Loucy (cell line): Measurements from ENCODE around the gene MMP15.

Experiments used
- EZH2phosphoT487 ChIP-seq: fragments of 200-600 bp; IDR thresholded peaks from 2 replicates; pipeline ENCODE4 v1.6.1; 2018; ENCODE audit warnings: antibody characterized with exemption, mild to moderate bottlenecking, moderate library complexity, borderline replicate concordance
- TF ChIP-seq, protein P1 (sequence below): fragments of 200-600 bp; sonication (generic); conservative IDR thresholded peaks from 2 replicates; pipeline ENCODE4 v1.5.1; 2014; ENCODE audit warnings: mild to moderate bottlenecking, antibody characterized with exemption, low read length

DNA sequence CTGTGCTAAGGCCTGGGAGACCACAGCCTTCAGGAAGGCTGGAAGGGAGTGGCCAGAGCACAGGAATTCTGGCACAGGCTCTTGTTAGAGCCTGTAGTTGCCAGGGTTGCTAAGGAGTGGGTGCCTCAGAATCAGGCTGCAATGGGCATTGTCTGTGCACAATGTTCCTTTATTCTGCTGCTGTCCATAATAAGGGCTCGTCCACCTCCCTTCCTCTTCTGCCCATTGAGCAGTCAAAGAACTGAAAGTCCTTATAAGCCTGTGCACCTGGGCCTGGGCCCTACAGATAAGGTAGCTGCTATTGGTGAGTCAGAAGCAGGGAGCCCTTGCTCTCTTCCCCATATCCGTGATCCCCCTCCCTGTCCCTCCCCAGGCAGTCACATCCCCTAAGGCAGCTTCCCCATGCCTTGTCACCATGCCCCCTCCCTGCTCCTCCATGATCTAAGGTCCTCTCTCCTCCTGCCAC is 49.2 kb upstream of the MMP15 start:
- TF ChIP-seq, protein P1, sequence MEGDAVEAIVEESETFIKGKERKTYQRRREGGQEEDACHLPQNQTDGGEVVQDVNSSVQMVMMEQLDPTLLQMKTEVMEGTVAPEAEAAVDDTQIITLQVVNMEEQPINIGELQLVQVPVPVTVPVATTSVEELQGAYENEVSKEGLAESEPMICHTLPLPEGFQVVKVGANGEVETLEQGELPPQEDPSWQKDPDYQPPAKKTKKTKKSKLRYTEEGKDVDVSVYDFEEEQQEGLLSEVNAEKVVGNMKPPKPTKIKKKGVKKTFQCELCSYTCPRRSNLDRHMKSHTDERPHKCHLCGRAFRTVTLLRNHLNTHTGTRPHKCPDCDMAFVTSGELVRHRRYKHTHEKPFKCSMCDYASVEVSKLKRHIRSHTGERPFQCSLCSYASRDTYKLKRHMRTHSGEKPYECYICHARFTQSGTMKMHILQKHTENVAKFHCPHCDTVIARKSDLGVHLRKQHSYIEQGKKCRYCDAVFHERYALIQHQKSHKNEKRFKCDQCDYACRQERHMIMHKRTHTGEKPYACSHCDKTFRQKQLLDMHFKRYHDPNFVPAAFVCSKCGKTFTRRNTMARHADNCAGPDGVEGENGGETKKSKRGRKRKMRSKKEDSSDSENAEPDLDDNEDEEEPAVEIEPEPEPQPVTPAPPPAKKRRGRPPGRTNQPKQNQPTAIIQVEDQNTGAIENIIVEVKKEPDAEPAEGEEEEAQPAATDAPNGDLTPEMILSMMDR, result no peak
- TF ChIP-seq EZH2phosphoT487, result no peak
